Transverse colon (tissue), 4 donors: Measurements from ENCODE around the gene IQSEC3.

Experiments
- EP300 ChIP-seq: sonication (generic); formaldehyde crosslinking; IDR thresholded peaks from one replicate; pipeline ENCODE4 v1.6.1; 2017; ENCODE audit warnings: antibody characterized with exemption, low read depth
- POLR2A ChIP-seq: fragments of 450-650 bp; IDR thresholded peaks from one replicate; pipeline ENCODE4 v1.6.1; 2016; ENCODE audit warnings: antibody characterized with exemption, mild to moderate bottlenecking, moderate library complexity
- POLR2AphosphoS5 ChIP-seq, 3 donors: sonication (generic); formaldehyde crosslinking; IDR thresholded peaks; one replicate each; pipeline ENCODE4 v1.6.1; 2016; ENCODE audit warnings: antibody characterized with exemption in 3 of 3
- TF ChIP-seq, protein P1 (sequence below), 5 experiments: fragments of 200-600 bp in 3 of 5; fragments of 450-650 bp in 2 of 5; sonication (generic) in 3 of 5; IDR thresholded peaks; 1 replicate in 2 of 5; 2 replicates in 3 of 5; pipeline ENCODE4 v1.5.1; 2016 to 2017; ENCODE audit warnings: antibody characterized with exemption in 5 of 5, inconsistent platforms in 3 of 5, mild to moderate bottlenecking in 2 of 5, moderate library complexity in 1 of 5

DNA sequence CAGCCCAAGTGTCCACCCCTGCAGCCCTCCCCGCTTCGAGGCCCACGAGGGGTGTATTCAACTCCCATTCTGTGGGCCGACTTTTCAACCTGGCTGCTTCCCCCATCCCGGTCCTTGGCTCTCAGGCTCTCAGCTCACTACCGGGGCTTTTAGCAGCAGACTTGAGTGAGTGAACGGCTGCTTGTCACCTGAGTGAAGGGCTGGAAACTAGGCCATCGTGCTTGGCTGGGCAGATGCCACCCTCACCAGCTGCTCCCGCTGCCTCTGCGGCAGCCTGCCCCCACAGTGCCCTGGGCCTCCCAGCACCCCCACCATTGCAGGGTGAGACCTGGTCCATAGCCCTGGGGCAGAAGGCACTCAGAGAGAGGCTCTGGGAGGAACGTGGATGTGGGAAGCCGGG is 87.5 kb downstream of the IQSEC3 start:
- TF ChIP-seq, protein P1, sequence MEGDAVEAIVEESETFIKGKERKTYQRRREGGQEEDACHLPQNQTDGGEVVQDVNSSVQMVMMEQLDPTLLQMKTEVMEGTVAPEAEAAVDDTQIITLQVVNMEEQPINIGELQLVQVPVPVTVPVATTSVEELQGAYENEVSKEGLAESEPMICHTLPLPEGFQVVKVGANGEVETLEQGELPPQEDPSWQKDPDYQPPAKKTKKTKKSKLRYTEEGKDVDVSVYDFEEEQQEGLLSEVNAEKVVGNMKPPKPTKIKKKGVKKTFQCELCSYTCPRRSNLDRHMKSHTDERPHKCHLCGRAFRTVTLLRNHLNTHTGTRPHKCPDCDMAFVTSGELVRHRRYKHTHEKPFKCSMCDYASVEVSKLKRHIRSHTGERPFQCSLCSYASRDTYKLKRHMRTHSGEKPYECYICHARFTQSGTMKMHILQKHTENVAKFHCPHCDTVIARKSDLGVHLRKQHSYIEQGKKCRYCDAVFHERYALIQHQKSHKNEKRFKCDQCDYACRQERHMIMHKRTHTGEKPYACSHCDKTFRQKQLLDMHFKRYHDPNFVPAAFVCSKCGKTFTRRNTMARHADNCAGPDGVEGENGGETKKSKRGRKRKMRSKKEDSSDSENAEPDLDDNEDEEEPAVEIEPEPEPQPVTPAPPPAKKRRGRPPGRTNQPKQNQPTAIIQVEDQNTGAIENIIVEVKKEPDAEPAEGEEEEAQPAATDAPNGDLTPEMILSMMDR (IDR thresholded peaks at IDR 0.05) = no peak
- no peak for TF ChIP-seq POLR2A
- no peak for TF ChIP-seq POLR2AphosphoS5 (IDR thresholded peaks at IDR 0.05)
- no peak for TF ChIP-seq EP300
